PFSK-1 (cell line): ENCODE data around the gene FER.

ENCODE experiments used
- FOXP2 ChIP-seq: optimal IDR thresholded peaks from 2 replicates; pipeline ENCODE3; 2011; ENCODE audit warnings: borderline replicate concordance, control low read depth, inconsistent platforms; ENCODE audit not compliant: insufficient read depth; ENCODE audit errors: extremely low read length, extremely low read depth
- POLR2AphosphoS5 ChIP-seq: IDR thresholded peaks from 2 replicates; pipeline ENCODE4 v1.6.1; 2012; ENCODE audit warnings: low read depth, mild to moderate bottlenecking, control low read depth, low read length, moderate library complexity
- SIN3A ChIP-seq: IDR thresholded peaks from 2 replicates; pipeline ENCODE4 v1.6.1; 2012; ENCODE audit warnings: mild to moderate bottlenecking, low read length, moderate library complexity, borderline replicate concordance; ENCODE audit not compliant: insufficient read depth
- TAF1 ChIP-seq: IDR thresholded peaks from 2 replicates; pipeline ENCODE4 v1.6.1; 2012; ENCODE audit warnings: low read length, control low read depth, borderline replicate concordance; ENCODE audit not compliant: insufficient read depth
- TF ChIP-seq, protein P1 (sequence below), 2 experiments: IDR thresholded peaks; 2 replicates each; pipeline versions ENCODE4 v1.6.1 to v1.8.0; 2011 to 2012; ENCODE audit warnings: low read depth in 2 of 2, low read length in 2 of 2, control low read depth in 1 of 2, inconsistent platforms in 1 of 2, mild to moderate bottlenecking in 1 of 2, moderate library complexity in 1 of 2; ENCODE audit not compliant: insufficient read depth in 1 of 2

FER gene

DNA sequence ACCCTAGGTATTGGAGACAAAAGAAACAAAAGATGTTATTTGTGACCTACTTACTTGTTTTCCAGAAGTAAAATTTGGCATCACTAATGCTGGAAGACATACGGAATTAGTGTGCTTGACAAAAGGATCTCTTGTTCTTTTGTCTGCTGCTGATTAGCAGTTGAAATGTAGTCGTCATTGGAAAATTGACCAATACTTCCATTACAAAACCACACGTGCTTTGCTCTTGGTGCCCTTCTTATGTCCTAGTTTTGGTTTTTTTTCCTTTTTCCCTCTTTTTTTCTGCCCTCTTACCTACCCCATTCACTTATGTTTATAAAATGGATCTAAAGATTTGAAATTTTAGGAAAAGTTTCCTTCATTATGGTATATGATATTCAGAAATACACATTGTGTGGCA is 197.4 kb downstream of the FER start:
- TF ChIP-seq SIN3A (no peak), TAF1 (no peak), FOXP2 (no peak)

DNA sequence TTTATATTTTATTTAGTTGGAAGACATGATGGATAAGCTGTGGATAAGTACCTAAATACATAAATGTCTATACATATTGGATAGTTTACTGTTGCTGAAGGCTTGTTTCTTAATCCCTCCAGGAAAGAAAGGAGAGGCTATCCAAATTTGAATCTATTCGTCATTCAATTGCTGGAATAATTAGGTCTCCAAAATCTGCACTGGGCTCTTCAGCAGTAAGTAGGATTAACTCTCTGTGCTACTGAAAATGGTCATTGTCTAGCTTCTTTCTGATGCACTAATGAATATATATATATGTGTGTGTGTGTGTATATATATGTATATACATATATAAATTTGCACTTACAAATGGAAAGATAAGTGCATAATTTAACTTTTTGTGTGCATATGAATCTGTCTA is 198.3 kb downstream of the FER start:
- TF ChIP-seq TAF1 (no peak), POLR2AphosphoS5 (no peak), SIN3A (no peak), FOXP2 (no peak)
- TF ChIP-seq, protein P1, sequence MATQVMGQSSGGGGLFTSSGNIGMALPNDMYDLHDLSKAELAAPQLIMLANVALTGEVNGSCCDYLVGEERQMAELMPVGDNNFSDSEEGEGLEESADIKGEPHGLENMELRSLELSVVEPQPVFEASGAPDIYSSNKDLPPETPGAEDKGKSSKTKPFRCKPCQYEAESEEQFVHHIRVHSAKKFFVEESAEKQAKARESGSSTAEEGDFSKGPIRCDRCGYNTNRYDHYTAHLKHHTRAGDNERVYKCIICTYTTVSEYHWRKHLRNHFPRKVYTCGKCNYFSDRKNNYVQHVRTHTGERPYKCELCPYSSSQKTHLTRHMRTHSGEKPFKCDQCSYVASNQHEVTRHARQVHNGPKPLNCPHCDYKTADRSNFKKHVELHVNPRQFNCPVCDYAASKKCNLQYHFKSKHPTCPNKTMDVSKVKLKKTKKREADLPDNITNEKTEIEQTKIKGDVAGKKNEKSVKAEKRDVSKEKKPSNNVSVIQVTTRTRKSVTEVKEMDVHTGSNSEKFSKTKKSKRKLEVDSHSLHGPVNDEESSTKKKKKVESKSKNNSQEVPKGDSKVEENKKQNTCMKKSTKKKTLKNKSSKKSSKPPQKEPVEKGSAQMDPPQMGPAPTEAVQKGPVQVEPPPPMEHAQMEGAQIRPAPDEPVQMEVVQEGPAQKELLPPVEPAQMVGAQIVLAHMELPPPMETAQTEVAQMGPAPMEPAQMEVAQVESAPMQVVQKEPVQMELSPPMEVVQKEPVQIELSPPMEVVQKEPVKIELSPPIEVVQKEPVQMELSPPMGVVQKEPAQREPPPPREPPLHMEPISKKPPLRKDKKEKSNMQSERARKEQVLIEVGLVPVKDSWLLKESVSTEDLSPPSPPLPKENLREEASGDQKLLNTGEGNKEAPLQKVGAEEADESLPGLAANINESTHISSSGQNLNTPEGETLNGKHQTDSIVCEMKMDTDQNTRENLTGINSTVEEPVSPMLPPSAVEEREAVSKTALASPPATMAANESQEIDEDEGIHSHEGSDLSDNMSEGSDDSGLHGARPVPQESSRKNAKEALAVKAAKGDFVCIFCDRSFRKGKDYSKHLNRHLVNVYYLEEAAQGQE (IDR thresholded peaks at IDR 0.05; ENCODE audit: insufficient read depth in 1 of 2, low read depth in 2 of 2, low read length in 2 of 2), result no peak

DNA sequence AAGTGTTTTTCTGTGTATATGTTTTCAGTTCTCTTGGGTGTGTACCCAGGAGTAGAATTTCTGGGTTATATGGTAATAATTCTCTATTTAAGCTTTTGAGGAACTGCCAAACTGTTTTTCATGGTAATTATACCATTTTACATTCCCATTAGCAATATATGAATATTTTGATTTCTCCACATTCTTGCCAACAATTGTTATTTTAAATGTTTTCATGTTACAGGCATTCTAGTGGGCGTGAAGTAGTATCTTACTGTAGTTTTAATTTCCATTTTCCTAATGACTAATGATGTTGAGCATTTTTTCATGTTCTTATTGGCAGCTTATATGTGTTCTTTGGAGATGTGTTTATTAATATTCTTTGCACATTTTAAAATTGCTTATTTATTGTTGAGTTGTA is 199.5 kb downstream of the FER start:
- TF ChIP-seq SIN3A (no peak), FOXP2 (no peak), TAF1 (no peak), POLR2AphosphoS5 (no peak)
- TF ChIP-seq, protein P1 (IDR thresholded peaks at IDR 0.05; ENCODE audit: insufficient read depth in 1 of 2, low read depth in 2 of 2, low read length in 2 of 2), result no peak

DNA sequence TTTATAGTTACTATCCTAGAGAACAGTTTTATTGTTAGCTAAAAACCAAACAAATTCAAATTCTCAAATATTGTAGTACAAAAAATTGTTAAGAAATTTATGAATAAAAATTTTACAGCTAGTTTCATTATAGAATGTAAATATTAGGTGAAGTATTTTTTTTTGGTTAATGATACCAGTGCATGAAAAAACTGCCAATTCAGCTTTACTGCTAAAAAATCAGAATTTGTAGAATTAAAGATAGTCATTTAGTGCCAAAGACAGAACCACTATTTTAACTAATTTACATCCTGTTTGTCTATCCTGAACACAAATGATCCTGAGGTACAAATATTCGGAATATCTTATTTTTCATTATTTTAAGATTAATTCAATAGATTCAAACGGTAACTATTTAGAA is 202.6 kb downstream of the FER start:
- TF ChIP-seq, protein P1 (IDR thresholded peaks at IDR 0.05; ENCODE audit: insufficient read depth in 1 of 2, low read depth in 2 of 2, low read length in 2 of 2), result no peak
- TF ChIP-seq TAF1 (no peak), POLR2AphosphoS5 (no peak), FOXP2 (no peak), SIN3A (no peak)

DNA sequence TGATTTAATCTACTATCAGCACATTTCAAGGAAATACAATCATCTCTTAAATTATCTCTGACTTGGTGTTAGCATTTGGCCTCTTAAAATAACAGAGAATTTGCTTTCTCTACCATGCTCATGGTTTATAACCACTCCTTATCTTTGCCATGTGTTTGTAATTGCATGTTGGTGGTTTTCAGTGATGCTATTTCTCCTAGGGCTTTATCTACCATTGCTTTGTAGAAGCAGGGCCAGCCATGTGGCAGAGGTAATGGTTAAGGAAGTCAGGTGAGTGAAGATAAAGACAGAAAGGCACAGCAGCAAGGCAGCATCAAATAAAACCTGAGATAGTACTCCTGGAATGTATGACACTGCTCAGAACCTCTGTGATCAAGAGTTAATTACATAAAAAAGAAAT is 206.2 kb downstream of the FER start:
- TF ChIP-seq, protein P1 (IDR thresholded peaks at IDR 0.05; ENCODE audit: insufficient read depth in 1 of 2, low read depth in 2 of 2, low read length in 2 of 2), result no peak
- TF ChIP-seq POLR2AphosphoS5 (no peak), TAF1 (no peak), SIN3A (no peak), FOXP2 (no peak)

DNA sequence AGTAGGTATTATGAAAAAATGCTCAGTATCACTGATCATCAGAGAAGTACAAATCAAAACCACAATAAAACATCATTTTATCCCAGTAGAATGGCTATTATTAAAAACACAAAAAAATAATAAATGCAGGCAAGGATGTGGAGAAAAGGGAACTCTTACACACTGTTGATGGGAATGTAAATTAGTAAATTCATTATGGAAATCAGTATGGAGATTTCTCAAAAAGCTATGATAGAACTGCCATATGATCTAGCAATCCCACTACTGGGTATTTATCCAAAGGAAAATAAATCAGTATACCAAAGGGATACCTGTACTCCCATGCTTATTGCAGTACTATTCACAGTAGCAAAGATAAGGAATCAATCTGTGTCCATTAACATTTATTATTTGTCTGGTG is 209.6 kb downstream of the FER start:
- TF ChIP-seq, protein P1 (IDR thresholded peaks at IDR 0.05; ENCODE audit: insufficient read depth in 1 of 2, low read depth in 2 of 2, low read length in 2 of 2), result no peak
- TF ChIP-seq POLR2AphosphoS5, result no peak
- TF ChIP-seq TAF1, result no peak
- TF ChIP-seq FOXP2, result no peak
- no peak for TF ChIP-seq SIN3A
